Measurements from ENCODE around the gene KRT1. TPM values are rescaled to one million over a fixed set of nuclear protein-coding genes. Genes with fewer than 3 reads are reported as not detected.
A peak's percentile ranks its signal among the peaks of the same experiment; 100 is the strongest.

KRT1 gene
- total RNA-seq, 1 donor from 2014 or later: not detected

GRCh38 chr12:52690351-52691075, 10.3 kb upstream of the KRT1 start:
- H3K27me3 ChIP-seq (ENCODE audit: low read depth): peaks cover 86% of the 10 kb centered on the region
- H3K27ac ChIP-seq (replicated peaks): no peak overlapping the region
- peak overlapping the region; percentile 51 for H3K4me3 ChIP-seq
- DNase-seq: no peak
- intact Hi-C loops (cut with micrococcal nuclease): no loop called here
- no peaks in the 10 kb centered on the region for H3K9me3 ChIP-seq (replicated peaks)
- no peaks in the 10 kb centered on the region for H3K36me3 ChIP-seq
- H3K4me1 ChIP-seq: peaks cover 10% of the 10 kb centered on the region
- no peak for TF ChIP-seq CTCF (IDR thresholded peaks at IDR 0.05; ENCODE audit: borderline replicate concordance)

- Histone ChIP-seq H3K9me3 (replicated peaks) (no peaks in the 10 kb centered on the region), H3K27ac (replicated peaks) (no peak overlapping the region), H3K4me3 (no peak overlapping the region), H3K4me1 (peaks cover 10% of the 10 kb centered on the region), H3K36me3 (no peaks in the 10 kb centered on the region), H3K27me3 (ENCODE audit: low read depth) (peaks cover 86% of the 10 kb centered on the region)
- intact Hi-C loops (cut with micrococcal nuclease): no loop called here
- TF ChIP-seq CTCF (IDR thresholded peaks at IDR 0.05; ENCODE audit: borderline replicate concordance): no peak
- no peak for DNase-seq
Measured at GRCh38 chr12:52689936-52690335, 9.7 kb upstream of the KRT1 start.

- peaks cover 88% of the 10 kb centered on the region for H3K27me3 ChIP-seq (ENCODE audit: low read depth)
- no peaks in the 10 kb centered on the region for H3K36me3 ChIP-seq
- intact Hi-C loops (cut with micrococcal nuclease): no loop called here
Measured at GRCh38 chr12:52689239-52689638, 9.0 kb upstream of the KRT1 start.

GRCh38 chr12:52688481-52688880, 8.3 kb upstream of the KRT1 start:
- peaks cover 90% of the 10 kb centered on the region for H3K27me3 ChIP-seq (ENCODE audit: low read depth)

More at GRCh38 chr12:52689239-52689638, 9.0 kb upstream of the KRT1 start:
- Histone ChIP-seq H3K9me3 (replicated peaks) (no peaks in the 10 kb centered on the region), H3K27ac (replicated peaks) (no peak overlapping the region), H3K4me1 (peaks cover 10% of the 10 kb centered on the region), H3K4me3 (no peak overlapping the region)
- DNase-seq: no peak
- no peak for TF ChIP-seq CTCF (IDR thresholded peaks at IDR 0.05; ENCODE audit: borderline replicate concordance)

More at GRCh38 chr12:52688481-52688880, 8.3 kb upstream of the KRT1 start:
- Histone ChIP-seq H3K36me3 (no peaks in the 10 kb centered on the region), H3K9me3 (replicated peaks) (no peaks in the 10 kb centered on the region), H3K4me3 (no peak overlapping the region), H3K27ac (replicated peaks) (no peak overlapping the region), H3K4me1 (peaks cover 10% of the 10 kb centered on the region)
- no peak for TF ChIP-seq CTCF (IDR thresholded peaks at IDR 0.05; ENCODE audit: borderline replicate concordance)
- no peak for DNase-seq
- intact Hi-C loops (cut with micrococcal nuclease): no loop called here

All from left ventricle myocardium inferior (tissue), 1 donor.